Prostate gland (tissue), 2 donors: Measurements from ENCODE around the gene USP34.

Source experiments
- CTCF ChIP-seq, 4 experiments: fragments of 200-600 bp in 2 of 4; fragments of 450-650 bp in 2 of 4; sonication (generic) in 2 of 4; IDR thresholded peaks; 1 replicate in 3 of 4; 2 replicates in 1 of 4; pipeline ENCODE4 v1.5.1; 2016 to 2019; ENCODE audit warnings: antibody characterized with exemption in 4 of 4, mild to moderate bottlenecking in 2 of 4, moderate library complexity in 2 of 4
- POLR2A ChIP-seq: fragments of 450-650 bp; IDR thresholded peaks from one replicate; pipeline ENCODE4 v1.6.1; 2016; ENCODE audit warnings: antibody characterized with exemption, mild to moderate bottlenecking

- TF ChIP-seq POLR2A (no peak), CTCF (IDR thresholded peaks at IDR 0.05) (no peak)
Measured at GRCh38 chr2:61151436-61151835, 319.5 kb downstream of the USP34 start.
